ENCODE data around the gene THSD4. TPM values are rescaled to one million over a fixed set of nuclear protein-coding genes. Genes with fewer than 3 reads are reported as not detected.

The THSD4 gene
- total RNA-seq, 6 experiments from 2014 or later = 5.2 to 21.8 (median 13.7) TPM

DNA sequence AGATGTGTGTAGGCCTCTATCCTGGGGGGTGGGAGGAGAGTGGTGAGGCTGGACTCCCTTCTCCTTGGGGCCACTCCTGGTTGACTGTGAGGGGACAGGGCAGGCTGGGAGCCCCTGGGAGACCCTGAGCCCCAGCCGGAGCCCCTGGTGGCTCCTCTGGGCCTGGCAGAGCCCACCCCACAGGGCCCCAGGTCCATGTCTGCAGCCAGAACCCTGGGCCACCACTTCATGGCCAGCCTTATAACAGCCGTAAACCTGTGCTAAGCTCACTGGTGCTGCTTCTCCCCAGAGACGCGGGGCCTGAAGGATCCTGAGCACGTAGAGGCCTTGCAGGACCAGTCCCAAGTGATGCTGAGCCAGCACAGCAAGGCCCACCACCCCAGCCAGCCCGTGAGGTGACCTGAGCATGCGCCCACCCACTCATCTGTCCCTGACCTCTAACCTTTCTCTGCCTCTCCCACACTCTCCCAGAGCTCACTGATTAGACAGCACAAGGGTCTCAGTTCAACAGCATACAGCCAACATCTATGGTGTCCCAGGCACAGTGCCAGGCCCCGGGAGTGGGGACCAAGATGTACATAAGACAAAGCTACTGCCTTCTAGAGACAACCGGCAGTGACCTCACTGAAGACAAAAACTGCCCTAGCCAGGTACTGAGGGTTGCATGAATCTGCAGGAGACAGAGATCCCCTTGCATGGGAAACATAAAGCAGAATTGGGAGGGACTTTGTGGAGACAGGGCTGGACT is 698.6 kb downstream of the THSD4 start:
- H3K9me3 ChIP-seq = no peaks in the 10 kb centered on the region
- 85% methylated on average over 2 of the region's 9 CpGs for WGBS (ENCODE audit: insufficient coverage, low coverage, low lambda C conversion rate, missing lambda C conversion rate)
- H3K4me3 ChIP-seq = no peak overlapping the region
- DNase-seq (no peak), ATAC-seq (no peak)
- H3K4me1 ChIP-seq = no peaks in the 10 kb centered on the region
- no peaks in the 10 kb centered on the region for H3K27me3 ChIP-seq
- intact Hi-C loops (cut with DNase I) = no loop called here
- H3K36me3 ChIP-seq = no peaks in the 10 kb centered on the region
- H3K27ac ChIP-seq = no peak overlapping the region
- no peak for TF ChIP-seq POLR2A (IDR thresholded peaks at IDR 0.05)
- TF ChIP-seq, protein P1, sequence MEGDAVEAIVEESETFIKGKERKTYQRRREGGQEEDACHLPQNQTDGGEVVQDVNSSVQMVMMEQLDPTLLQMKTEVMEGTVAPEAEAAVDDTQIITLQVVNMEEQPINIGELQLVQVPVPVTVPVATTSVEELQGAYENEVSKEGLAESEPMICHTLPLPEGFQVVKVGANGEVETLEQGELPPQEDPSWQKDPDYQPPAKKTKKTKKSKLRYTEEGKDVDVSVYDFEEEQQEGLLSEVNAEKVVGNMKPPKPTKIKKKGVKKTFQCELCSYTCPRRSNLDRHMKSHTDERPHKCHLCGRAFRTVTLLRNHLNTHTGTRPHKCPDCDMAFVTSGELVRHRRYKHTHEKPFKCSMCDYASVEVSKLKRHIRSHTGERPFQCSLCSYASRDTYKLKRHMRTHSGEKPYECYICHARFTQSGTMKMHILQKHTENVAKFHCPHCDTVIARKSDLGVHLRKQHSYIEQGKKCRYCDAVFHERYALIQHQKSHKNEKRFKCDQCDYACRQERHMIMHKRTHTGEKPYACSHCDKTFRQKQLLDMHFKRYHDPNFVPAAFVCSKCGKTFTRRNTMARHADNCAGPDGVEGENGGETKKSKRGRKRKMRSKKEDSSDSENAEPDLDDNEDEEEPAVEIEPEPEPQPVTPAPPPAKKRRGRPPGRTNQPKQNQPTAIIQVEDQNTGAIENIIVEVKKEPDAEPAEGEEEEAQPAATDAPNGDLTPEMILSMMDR (IDR thresholded peaks at IDR 0.05) = no peak

DNA sequence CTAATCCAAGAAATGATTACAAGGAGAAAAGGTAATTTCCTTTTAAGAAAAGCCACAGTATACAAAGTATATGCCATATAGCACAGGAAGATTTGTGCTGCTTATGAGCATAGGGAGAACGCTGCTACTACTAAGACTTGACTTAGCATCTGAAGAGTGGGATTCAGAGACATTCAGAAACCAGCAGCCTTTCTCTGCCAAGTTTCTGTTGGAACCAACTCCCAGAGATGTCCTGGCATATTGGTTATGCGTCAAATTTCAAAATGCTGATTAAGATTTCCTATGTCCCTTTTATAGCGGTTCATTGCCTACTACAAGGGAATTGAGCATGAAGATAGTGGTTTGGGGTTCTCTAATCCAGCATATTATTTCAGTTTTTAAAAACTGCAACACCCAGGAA is 700.0 kb downstream of the THSD4 start:
- intact Hi-C loops (cut with DNase I) = no loop called here
- Histone ChIP-seq H3K27ac (no peak overlapping the region), H3K4me3 (no peak overlapping the region), H3K9me3 (no peaks in the 10 kb centered on the region), H3K36me3 (no peaks in the 10 kb centered on the region), H3K27me3 (no peaks in the 10 kb centered on the region), H3K4me1 (no peaks in the 10 kb centered on the region)
- ATAC-seq (no peak), DNase-seq (no peak)
- 88% methylated on average over 3 of the region's 3 CpGs for WGBS (ENCODE audit: insufficient coverage, low coverage, low lambda C conversion rate, missing lambda C conversion rate)
- TF ChIP-seq POLR2A (IDR thresholded peaks at IDR 0.05) = no peak
- TF ChIP-seq, protein P1 (IDR thresholded peaks at IDR 0.05) = no peak

DNA sequence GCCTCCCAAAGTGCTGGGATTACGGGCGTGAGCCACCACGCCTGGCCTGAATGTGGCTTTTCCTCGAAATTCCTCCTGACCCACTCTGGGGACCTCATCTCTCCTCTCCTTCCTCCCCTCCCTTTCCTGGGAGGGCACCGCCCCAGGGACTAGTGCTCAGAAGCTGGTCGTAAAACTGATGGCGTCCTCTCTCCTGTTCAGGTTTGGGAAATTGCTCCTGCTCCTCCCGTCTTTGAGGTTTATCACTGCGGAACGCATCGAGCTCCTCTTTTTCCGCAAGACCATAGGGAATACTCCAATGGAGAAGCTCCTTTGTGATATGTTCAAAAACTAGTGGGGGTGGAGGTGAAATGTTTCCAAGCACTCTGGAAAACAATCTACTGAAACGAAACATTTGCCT is 702.1 kb downstream of the THSD4 start:
- Histone ChIP-seq H3K9me3 (peaks cover 0 to 13% (median 5%) of the 10 kb centered on the region in 4 donors), H3K27ac (no peak overlapping the region), H3K4me1 (no peaks in the 10 kb centered on the region), H3K27me3 (no peaks in the 10 kb centered on the region), H3K4me3 (no peak overlapping the region), H3K36me3 (no peaks in the 10 kb centered on the region)
- 93% methylated on average over 12 of the region's 13 CpGs for WGBS (ENCODE audit: insufficient coverage, low coverage, low lambda C conversion rate, missing lambda C conversion rate)
- intact Hi-C loops (cut with DNase I) = no loop called here
- no peak for ATAC-seq
- TF ChIP-seq, protein P1 (IDR thresholded peaks at IDR 0.05) = no peak
- no peak for TF ChIP-seq POLR2A (IDR thresholded peaks at IDR 0.05)
- no peak for DNase-seq

DNA sequence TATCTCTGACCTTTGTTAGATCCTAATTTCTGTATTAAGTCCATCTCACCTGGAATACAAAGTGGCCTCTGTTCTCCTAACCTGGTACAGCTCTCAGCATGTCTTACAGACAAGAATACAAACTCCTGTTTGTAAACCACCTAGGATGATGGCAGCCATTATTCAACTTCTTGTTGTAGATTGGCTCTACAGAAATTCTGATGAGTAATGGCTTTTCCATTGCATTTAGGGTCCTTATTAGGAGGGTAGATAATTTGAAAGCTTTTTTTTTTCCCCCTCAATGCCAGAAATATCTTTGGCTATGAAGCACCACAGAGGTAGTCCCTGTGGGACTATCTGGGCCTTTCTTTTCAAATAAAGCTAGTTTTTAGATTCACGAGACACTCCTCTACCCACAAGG is 704.9 kb downstream of the THSD4 start:
- no peak for TF ChIP-seq POLR2A (IDR thresholded peaks at IDR 0.05)
- TF ChIP-seq, protein P1 (IDR thresholded peaks at IDR 0.05) = no peak
- DNase-seq = no peak
- no peak for ATAC-seq
- H3K4me1 ChIP-seq = no peaks in the 10 kb centered on the region
- H3K9me3 ChIP-seq = peaks cover 0 to 20% (median 7%) of the 10 kb centered on the region in 4 donors
- no peak overlapping the region for H3K27ac ChIP-seq
- WGBS (ENCODE audit: insufficient coverage, low coverage, low lambda C conversion rate, missing lambda C conversion rate) = 88% methylated on average over 1 of the region's 1 CpG
- intact Hi-C loops (cut with DNase I) = no loop called here
- H3K36me3 ChIP-seq = no peaks in the 10 kb centered on the region
- H3K4me3 ChIP-seq = no peak overlapping the region
- H3K27me3 ChIP-seq = no peaks in the 10 kb centered on the region
